Neural progenitor cell (in vitro differentiated cells): Measurements from ENCODE around the gene ZNF346. TPM values are rescaled to one million over a fixed set of nuclear protein-coding genes. Genes with fewer than 3 reads are reported as not detected.

ENCODE experiments used
- DNase-seq: peaks from one replicate; pipeline ENCODE4 v3.0.0-alpha.2; 2016; ENCODE audit warnings: low spot score
- H2AFZ ChIP-seq: fragments of 200-600 bp; sonication (generic); replicated peaks from 2 replicates; pipeline ENCODE4 v1.6.1; 2016; ENCODE audit warnings: antibody characterized with exemption
- H3F3A ChIP-seq: fragments of 200-600 bp; sonication (generic); 2 replicates; pipeline ENCODE4 v1.6.1; 2016; ENCODE audit warnings: antibody characterized with exemption, low read depth
- H3K27ac ChIP-seq: fragments of 200-600 bp; sonication (generic); 2 replicates; pipeline ENCODE4 v1.5.1; 2016; ENCODE audit warnings: mild to moderate bottlenecking
- H3K27me3 ChIP-seq: fragments of 200-600 bp; sonication (generic); 2 replicates; pipeline ENCODE4 v1.6.1; 2016; ENCODE audit warnings: mild to moderate bottlenecking, moderate library complexity
- H3K36me3 ChIP-seq: fragments of 200-600 bp; sonication (generic); 2 replicates; pipeline ENCODE4 v1.5.1; 2016
- H3K4me1 ChIP-seq: fragments of 200-600 bp; sonication (generic); 2 replicates; pipeline ENCODE4 v1.6.1; 2016; ENCODE audit warnings: mixed run types
- H3K4me2 ChIP-seq: fragments of 200-600 bp; sonication (generic); 2 replicates; pipeline ENCODE4 v1.6.1; 2016
- H3K4me3 ChIP-seq: fragments of 200-600 bp; sonication (generic); 2 replicates; pipeline ENCODE4 v1.5.1; 2016
- H3K79me2 ChIP-seq: fragments of 200-600 bp; sonication (generic); 2 replicates; pipeline ENCODE4 v1.6.1; 2016; ENCODE audit warnings: low read depth
- H3K9ac ChIP-seq: fragments of 200-600 bp; sonication (generic); 2 replicates; pipeline ENCODE4 v1.6.1; 2016
- H3K9me3 ChIP-seq: fragments of 200-600 bp; sonication (generic); 2 replicates; pipeline ENCODE4 v1.5.1; 2016; ENCODE audit warnings: low read depth
- H4K20me1 ChIP-seq: fragments of 200-600 bp; sonication (generic); 2 replicates; pipeline ENCODE4 v1.6.1; 2016; ENCODE audit warnings: low read depth
- H3K27ac Mint-ChIP-seq: 3 replicates; pipeline ENCODE4 v1.8.0; 2021; ENCODE audit warnings: mixed read lengths
- H3K27me3 Mint-ChIP-seq: 2 replicates; pipeline ENCODE4 v1.8.0; 2022; ENCODE audit warnings: low read depth, mild to moderate bottlenecking, inconsistent platforms, moderate library complexity, mixed read lengths; ENCODE audit not compliant: insufficient read depth
- H3K36me3 Mint-ChIP-seq: 3 replicates; pipeline ENCODE4 v1.8.0; 2021; ENCODE audit warnings: mixed read lengths
- H3K4me1 Mint-ChIP-seq: 3 replicates; pipeline ENCODE4 v1.8.0; 2021; ENCODE audit warnings: mixed read lengths
- H3K4me3 Mint-ChIP-seq: 3 replicates; pipeline ENCODE4 v1.8.0; 2021; ENCODE audit warnings: mild to moderate bottlenecking, moderate library complexity, mixed read lengths
- H3K9me3 Mint-ChIP-seq: 3 replicates; pipeline ENCODE4 v1.8.0; 2020; ENCODE audit warnings: mixed read lengths
- EZH2 ChIP-seq: fragments of 200-600 bp; sonication (generic); IDR thresholded peaks from 2 replicates; pipeline ENCODE4 v1.6.1; 2017; ENCODE audit warnings: antibody characterized with exemption, mild to moderate bottlenecking, moderate library complexity
- EZH2phosphoT487 ChIP-seq: fragments of 200-600 bp; sonication (generic); IDR thresholded peaks from 2 replicates; pipeline ENCODE4 v1.6.1; 2017; ENCODE audit warnings: antibody characterized with exemption
- total RNA-seq: library from RNA; depleted of rRNA; stranded (reverse); fragments of >200 nt; gene quantifications from 2 replicates; pipeline ENCODE4 v1.2.3, GENCODE V29; 2015; ENCODE audit warnings: low replicate concordance
- TF ChIP-seq, protein P1 (sequence below): fragments of 200-600 bp; sonication (generic); IDR thresholded peaks from 2 replicates; pipeline ENCODE4 v1.5.1; 2017; ENCODE audit warnings: antibody characterized with exemption, mild to moderate bottlenecking

Gene ZNF346
- total RNA-seq, 1 donor from 2014 or later = 28.2 TPM

DNA sequence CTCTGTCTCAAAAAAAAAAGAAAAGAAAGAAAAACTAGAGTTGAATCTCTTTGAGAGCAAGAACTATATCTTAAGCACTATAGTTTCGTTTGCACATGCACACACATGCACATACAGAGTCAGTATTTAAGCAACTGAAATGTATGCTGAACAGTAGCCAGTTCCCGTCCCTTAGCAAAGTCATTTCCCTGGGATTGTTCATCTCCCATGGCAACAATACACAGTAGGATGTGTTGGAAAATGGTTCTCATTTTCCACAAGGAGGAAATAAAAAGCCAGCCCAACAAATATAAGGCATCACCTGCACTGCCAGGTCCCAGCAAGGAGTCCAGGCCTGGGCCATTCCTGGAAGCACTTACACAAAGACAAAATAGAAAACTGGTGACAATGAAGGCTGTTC, 4.2 kb upstream of the ZNF346 start:
- Mint-ChIP-seq H3K27ac (peak overlapping the region; percentile 86), H3K4me1 (peaks cover 27% of the 10 kb centered on the region), H3K27me3 (peaks cover 7% of the 10 kb centered on the region), H3K9me3 (no peaks in the 10 kb centered on the region), H3K4me3 (peak overlapping the region; percentile 43), H3K36me3 (no peaks in the 10 kb centered on the region)
- no peak overlapping the region for H3K4me3 ChIP-seq
- no peak overlapping the region for H3K4me2 ChIP-seq
- H3F3A ChIP-seq = peaks cover 28% of the 10 kb centered on the region
- H3K79me2 ChIP-seq = peaks cover 11% of the 10 kb centered on the region
- H3K27ac ChIP-seq = no peak overlapping the region
- no peaks in the 10 kb centered on the region for H3K27me3 ChIP-seq
- H3K4me1 ChIP-seq = peaks cover 15% of the 10 kb centered on the region
- no peak overlapping the region for H3K9ac ChIP-seq
- no peaks in the 10 kb centered on the region for H3K9me3 ChIP-seq
- peak; percentile 20 for DNase-seq
- no peak overlapping the region for H2AFZ ChIP-seq
- TF ChIP-seq, protein P1, sequence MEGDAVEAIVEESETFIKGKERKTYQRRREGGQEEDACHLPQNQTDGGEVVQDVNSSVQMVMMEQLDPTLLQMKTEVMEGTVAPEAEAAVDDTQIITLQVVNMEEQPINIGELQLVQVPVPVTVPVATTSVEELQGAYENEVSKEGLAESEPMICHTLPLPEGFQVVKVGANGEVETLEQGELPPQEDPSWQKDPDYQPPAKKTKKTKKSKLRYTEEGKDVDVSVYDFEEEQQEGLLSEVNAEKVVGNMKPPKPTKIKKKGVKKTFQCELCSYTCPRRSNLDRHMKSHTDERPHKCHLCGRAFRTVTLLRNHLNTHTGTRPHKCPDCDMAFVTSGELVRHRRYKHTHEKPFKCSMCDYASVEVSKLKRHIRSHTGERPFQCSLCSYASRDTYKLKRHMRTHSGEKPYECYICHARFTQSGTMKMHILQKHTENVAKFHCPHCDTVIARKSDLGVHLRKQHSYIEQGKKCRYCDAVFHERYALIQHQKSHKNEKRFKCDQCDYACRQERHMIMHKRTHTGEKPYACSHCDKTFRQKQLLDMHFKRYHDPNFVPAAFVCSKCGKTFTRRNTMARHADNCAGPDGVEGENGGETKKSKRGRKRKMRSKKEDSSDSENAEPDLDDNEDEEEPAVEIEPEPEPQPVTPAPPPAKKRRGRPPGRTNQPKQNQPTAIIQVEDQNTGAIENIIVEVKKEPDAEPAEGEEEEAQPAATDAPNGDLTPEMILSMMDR = no peak
- TF ChIP-seq EZH2 = no peak
- no peaks in the 10 kb centered on the region for H4K20me1 ChIP-seq
- H3K36me3 ChIP-seq = no peaks in the 10 kb centered on the region

DNA sequence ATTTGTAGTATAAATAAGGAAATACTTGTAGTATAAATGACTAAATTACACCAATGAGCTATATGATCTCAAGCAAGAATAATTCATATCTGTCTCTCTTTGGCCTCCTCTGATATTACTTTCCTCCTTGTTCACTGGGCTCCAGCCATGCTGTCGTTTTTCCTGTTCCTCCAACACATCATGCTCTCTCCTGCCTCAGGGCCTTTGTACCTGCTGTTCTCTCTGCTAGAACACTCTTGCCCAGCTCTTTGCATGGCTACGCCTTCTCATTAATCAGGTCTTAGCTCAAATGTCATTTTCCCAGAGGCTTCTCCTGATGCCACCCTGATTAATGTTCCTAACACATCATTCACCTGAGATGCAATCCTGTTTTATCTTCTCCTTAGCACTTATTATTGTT, 2.5 kb upstream of the ZNF346 start:
- Mint-ChIP-seq H3K36me3 (peaks cover 5% of the 10 kb centered on the region), H3K27me3 (peaks cover 7% of the 10 kb centered on the region), H3K4me1 (peaks cover 39% of the 10 kb centered on the region), H3K9me3 (no peaks in the 10 kb centered on the region), H3K4me3 (no peak overlapping the region), H3K27ac (no peak overlapping the region)
- TF ChIP-seq, protein P1 = no peak
- TF ChIP-seq EZH2phosphoT487 (no peak), EZH2 (no peak)
- no peak overlapping the region for H3K4me3 ChIP-seq
- no peak overlapping the region for H3K27ac ChIP-seq
- H3K4me1 ChIP-seq = peaks cover 15% of the 10 kb centered on the region
- no peaks in the 10 kb centered on the region for H3K36me3 ChIP-seq
- H4K20me1 ChIP-seq = peaks cover 6% of the 10 kb centered on the region
- H3K4me2 ChIP-seq = no peak overlapping the region
- H3F3A ChIP-seq = peaks cover 33% of the 10 kb centered on the region
- no peak overlapping the region for H2AFZ ChIP-seq
- H3K9ac ChIP-seq = no peak overlapping the region
- peaks cover 28% of the 10 kb centered on the region for H3K79me2 ChIP-seq
- DNase-seq = no peak
- H3K9me3 ChIP-seq = no peaks in the 10 kb centered on the region
- no peaks in the 10 kb centered on the region for H3K27me3 ChIP-seq

DNA sequence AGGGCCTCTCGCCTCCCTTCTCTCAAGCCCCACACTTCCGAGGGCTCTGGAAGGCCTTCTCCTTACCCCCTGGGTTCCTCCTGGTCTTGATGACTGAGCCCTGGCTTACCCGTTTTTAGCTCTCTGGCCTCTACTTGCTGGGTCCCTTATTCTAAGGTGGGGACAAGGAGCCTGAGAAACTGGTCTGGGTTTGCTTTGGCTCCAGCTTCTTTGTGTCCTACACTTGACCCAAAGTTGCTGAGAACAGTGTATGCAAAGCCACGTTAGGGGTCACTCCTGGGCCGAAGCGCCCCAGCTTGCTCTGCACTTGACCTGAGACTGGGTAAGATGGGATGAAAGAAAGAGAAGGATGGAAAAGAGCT, 788 bp downstream of the ZNF346 start:
- Mint-ChIP-seq H3K4me3 (peak overlapping the region; percentile 98), H3K27me3 (peaks cover 2% of the 10 kb centered on the region), H3K9me3 (no peaks in the 10 kb centered on the region), H3K36me3 (peaks cover 17% of the 10 kb centered on the region), H3K4me1 (peaks cover 30% of the 10 kb centered on the region), H3K27ac (peak overlapping the region; percentile 97)
- Histone ChIP-seq H3K9me3 (no peaks in the 10 kb centered on the region), H3K27me3 (no peaks in the 10 kb centered on the region), H4K20me1 (peaks cover 12% of the 10 kb centered on the region), H3K4me2 (peak overlapping the region; percentile 93), H3K36me3 (no peaks in the 10 kb centered on the region), H3K27ac (no peak overlapping the region), H3K79me2 (peaks cover 60% of the 10 kb centered on the region), H3F3A (peaks cover 32% of the 10 kb centered on the region), H3K4me1 (peaks cover 13% of the 10 kb centered on the region), H3K4me3 (peak overlapping the region; percentile 86), H3K9ac (peak overlapping the region; percentile 78), H2AFZ (peak overlapping the region; percentile 90)
- DNase-seq = no peak
- no peak for TF ChIP-seq EZH2phosphoT487
- TF ChIP-seq, protein P1 = no peak
- TF ChIP-seq EZH2 = no peak
